ENCODE measurements around the gene C16orf87. TPM values are rescaled to one million over a fixed set of nuclear protein-coding genes. Genes with fewer than 3 reads are reported as not detected.

C16orf87 gene
- total and polyA plus RNA-seq, 9 of the 15 experiments (the other 6 are each of a cell fraction or from before 2014, with no cell fraction given), result 7.8 to 16.7 (median 10.5) TPM

DNA sequence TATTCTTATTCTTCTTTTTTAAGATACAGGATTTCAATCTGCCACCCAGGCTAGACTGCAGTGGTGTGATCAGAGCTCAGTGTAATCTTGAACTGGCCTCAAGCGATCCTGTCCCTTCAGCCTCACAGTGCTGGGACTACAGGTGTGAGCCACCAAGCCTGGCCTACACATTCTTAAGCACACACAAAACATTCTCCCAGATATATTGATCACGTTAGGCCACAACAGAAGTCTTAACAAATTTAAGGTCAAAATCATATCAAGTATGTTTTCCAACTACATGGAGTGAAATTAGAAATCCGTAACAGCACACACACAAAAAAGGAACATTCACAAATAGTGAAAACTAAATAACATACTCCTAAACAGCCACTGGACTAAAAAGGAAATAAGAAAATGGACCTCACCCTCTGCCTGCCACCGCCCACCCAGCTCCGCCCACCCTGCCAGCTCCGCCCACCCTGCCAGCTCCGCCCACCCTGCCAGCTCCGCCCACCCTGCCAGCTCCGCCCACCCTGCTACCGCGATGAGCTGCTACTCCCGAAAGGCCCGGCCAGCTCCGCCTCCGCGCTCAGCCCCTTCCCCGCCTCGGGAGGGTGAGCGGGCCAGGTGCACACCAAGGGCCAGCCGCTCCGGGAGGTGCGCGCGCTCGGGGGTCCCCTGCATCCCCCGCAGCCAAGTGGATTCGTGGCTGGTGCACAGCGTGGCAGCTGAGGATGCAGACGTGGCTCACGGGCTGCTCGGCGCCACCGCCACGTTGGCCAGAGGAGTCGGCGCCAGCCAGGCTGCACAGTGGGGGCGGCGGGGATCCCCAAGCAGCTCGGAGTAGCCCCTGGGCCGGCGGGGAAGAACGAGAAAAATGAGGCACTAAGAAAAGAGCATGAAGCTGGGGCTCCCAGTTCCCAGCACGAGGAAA, 41.2 kb downstream of the C16orf87 start (continued):
- no peak for TF ChIP-seq STAT5A (IDR thresholded peaks at IDR 0.05; ENCODE audit: borderline replicate concordance, low read length)
- no peak for TF ChIP-seq ZNF239 (CRISPR knock-in tag; IDR thresholded peaks at IDR 0.05)
- no peak for TF ChIP-seq HMG20A (CRISPR knock-in tag; conservative IDR thresholded peaks at IDR 0.05)
- no peak for TF ChIP-seq TSC22D4 (tag; IDR thresholded peaks at IDR 0.05)
- TF ChIP-seq MIER1 (IDR thresholded peaks at IDR 0.05; ENCODE audit: low read depth), result no peak
- TF ChIP-seq ZNF124 (CRISPR knock-in tag; IDR thresholded peaks at IDR 0.05), result no peak
- no peak for TF ChIP-seq KLF10 (CRISPR knock-in tag; IDR thresholded peaks at IDR 0.05)
- TF ChIP-seq CTBP1 (IDR thresholded peaks at IDR 0.05; ENCODE audit: borderline replicate concordance), result peak; percentile 48; the same call in 1 of the 2 replicates
- no peak for TF ChIP-seq MLX (CRISPR knock-in tag; conservative IDR thresholded peaks at IDR 0.05)
- TF ChIP-seq L3MBTL2 (IDR thresholded peaks at IDR 0.05), result peak; percentile 29; the same call in 1 of the 2 replicates
- TF ChIP-seq SAFB2 (IDR thresholded peaks at IDR 0.05; ENCODE audit: borderline replicate concordance, low read depth, low read length, severe bottlenecking), result no peak
- no peak for TF ChIP-seq E2F5 (CRISPR knock-in tag; IDR thresholded peaks at IDR 0.05)
- TF ChIP-seq HDAC8 (tag; IDR thresholded peaks at IDR 0.05), result no peak
- no peak for TF ChIP-seq RBM34 (IDR thresholded peaks at IDR 0.05; ENCODE audit: borderline replicate concordance, insufficient read depth, low read length)
- TF ChIP-seq ATF7 (IDR thresholded peaks at IDR 0.05), result no peak
- TF ChIP-seq, protein P1, sequence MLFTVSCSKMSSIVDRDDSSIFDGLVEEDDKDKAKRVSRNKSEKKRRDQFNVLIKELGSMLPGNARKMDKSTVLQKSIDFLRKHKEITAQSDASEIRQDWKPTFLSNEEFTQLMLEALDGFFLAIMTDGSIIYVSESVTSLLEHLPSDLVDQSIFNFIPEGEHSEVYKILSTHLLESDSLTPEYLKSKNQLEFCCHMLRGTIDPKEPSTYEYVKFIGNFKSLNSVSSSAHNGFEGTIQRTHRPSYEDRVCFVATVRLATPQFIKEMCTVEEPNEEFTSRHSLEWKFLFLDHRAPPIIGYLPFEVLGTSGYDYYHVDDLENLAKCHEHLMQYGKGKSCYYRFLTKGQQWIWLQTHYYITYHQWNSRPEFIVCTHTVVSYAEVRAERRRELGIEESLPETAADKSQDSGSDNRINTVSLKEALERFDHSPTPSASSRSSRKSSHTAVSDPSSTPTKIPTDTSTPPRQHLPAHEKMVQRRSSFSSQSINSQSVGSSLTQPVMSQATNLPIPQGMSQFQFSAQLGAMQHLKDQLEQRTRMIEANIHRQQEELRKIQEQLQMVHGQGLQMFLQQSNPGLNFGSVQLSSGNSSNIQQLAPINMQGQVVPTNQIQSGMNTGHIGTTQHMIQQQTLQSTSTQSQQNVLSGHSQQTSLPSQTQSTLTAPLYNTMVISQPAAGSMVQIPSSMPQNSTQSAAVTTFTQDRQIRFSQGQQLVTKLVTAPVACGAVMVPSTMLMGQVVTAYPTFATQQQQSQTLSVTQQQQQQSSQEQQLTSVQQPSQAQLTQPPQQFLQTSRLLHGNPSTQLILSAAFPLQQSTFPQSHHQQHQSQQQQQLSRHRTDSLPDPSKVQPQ (CRISPR knock-in tag; IDR thresholded peaks at IDR 0.05; ENCODE audit: borderline replicate concordance), result no peak
- TF ChIP-seq ZFP30 (CRISPR knock-in tag; IDR thresholded peaks at IDR 0.05; ENCODE audit: borderline replicate concordance), result no peak
- TF ChIP-seq ZNF57 (CRISPR knock-in tag; IDR thresholded peaks at IDR 0.05), result no peak
- TF ChIP-seq CBX3 (IDR thresholded peaks at IDR 0.05; ENCODE audit: borderline replicate concordance in 1 of 2, low read length in 2 of 2), result no peak
- TF ChIP-seq MXI1 (IDR thresholded peaks at IDR 0.05; ENCODE audit: low read depth, low read length), result no peak
- peak; percentile 56 for TF ChIP-seq SMAD4 (CRISPR knock-in tag; conservative IDR thresholded peaks at IDR 0.05)
